CD14-positive monocyte (primary cell): ENCODE data around the gene CDH23. TPM values are rescaled to one million over a fixed set of nuclear protein-coding genes. Genes with fewer than 3 reads are reported as not detected.

Source experiments
- DNase-seq, 3 donors: peaks; one replicate each; pipeline ENCODE4 v3.0.0-alpha.2; 2011 to 2022
- H2AFZ ChIP-seq: 2 replicates; pipeline ENCODE4 v1.6.0; 2012; ENCODE audit warnings: mild to moderate bottlenecking, low read depth, low read length, inconsistent platforms; ENCODE audit not compliant: insufficient read depth, poor library complexity, severe bottlenecking
- H3K27ac ChIP-seq, 2 donors: 1 replicate in 1 of 2; 2 replicates in 1 of 2; pipeline ENCODE4 v1.5.1; 2012 to 2013; ENCODE audit warnings: low read length in 2 of 2, control low read depth in 1 of 2, inconsistent platforms in 1 of 2, low read depth in 1 of 2, mild to moderate bottlenecking in 1 of 2
- H3K27me3 ChIP-seq, 2 donors: one replicate each; pipeline versions ENCODE4 v1.6.0 to v1.6.1; 2011 to 2013; ENCODE audit warnings: low read length in 2 of 2; ENCODE audit not compliant: control insufficient read depth in 2 of 2, insufficient read depth in 2 of 2
- H3K36me3 ChIP-seq, 2 donors: replicated peaks in 1 of 2; 1 replicate in 1 of 2; 2 replicates in 1 of 2; pipeline versions ENCODE4 v1.5.1 to v1.6.1; 2012 to 2013; ENCODE audit warnings: low read length in 2 of 2, control low read depth in 1 of 2, inconsistent platforms in 1 of 2, mild to moderate bottlenecking in 1 of 2; ENCODE audit not compliant: insufficient read depth in 2 of 2, control insufficient read depth in 1 of 2
- H3K4me1 ChIP-seq, 2 donors: 1 replicate in 1 of 2; 2 replicates in 1 of 2; pipeline versions ENCODE4 v1.5.1 to v1.6.1; 2012 to 2013; ENCODE audit warnings: low read length in 2 of 2, control low read depth in 1 of 2, inconsistent platforms in 1 of 2, mild to moderate bottlenecking in 1 of 2, moderate library complexity in 1 of 2; ENCODE audit not compliant: insufficient read depth in 2 of 2, control insufficient read depth in 1 of 2
- H3K4me2 ChIP-seq: replicated peaks from 2 replicates; pipeline ENCODE3; 2012; ENCODE audit warnings: low read length, moderate library complexity, mild to moderate bottlenecking; ENCODE audit not compliant: poor library complexity, severe bottlenecking; ENCODE audit errors: extremely low read depth
- H3K4me3 ChIP-seq, 3 experiments: fragments of 200-600 bp in 1 of 3; sonication (generic) in 1 of 3; replicated peaks in 1 of 3; 1 replicate in 2 of 3; 2 replicates in 1 of 3; pipeline ENCODE4 v1.5.1; 2011 to 2013; ENCODE audit warnings: low read length in 3 of 3, mild to moderate bottlenecking in 3 of 3, control low read depth in 2 of 3, low read depth in 2 of 3, inconsistent platforms in 1 of 3, moderate library complexity in 1 of 3
- H3K79me2 ChIP-seq: 2 replicates; pipeline ENCODE4 v1.6.0; 2012; ENCODE audit warnings: mild to moderate bottlenecking, control low read depth, inconsistent platforms, low read length, moderate library complexity; ENCODE audit not compliant: insufficient read depth
- H3K9ac ChIP-seq: 2 replicates; pipeline ENCODE4 v1.6.0; 2017; ENCODE audit warnings: low read length, mild to moderate bottlenecking; ENCODE audit not compliant: insufficient read depth, poor library complexity, severe bottlenecking
- H3K9me3 ChIP-seq, 2 donors: replicated peaks in 1 of 2; 1 replicate in 1 of 2; 2 replicates in 1 of 2; pipeline versions ENCODE4 v1.5.1 to v1.6.1; 2012 to 2013; ENCODE audit warnings: low read length in 2 of 2, control low read depth in 1 of 2; ENCODE audit not compliant: control insufficient read depth in 1 of 2, insufficient read depth in 1 of 2
- H4K20me1 ChIP-seq: 2 replicates; pipeline ENCODE4 v1.6.0; 2012; ENCODE audit warnings: mild to moderate bottlenecking, low read length, control low read depth, moderate library complexity; ENCODE audit not compliant: insufficient read depth
- H3K27ac Mint-ChIP-seq, 7 donors: one replicate each; pipeline ENCODE4 v1.8.0; 2020; ENCODE audit warnings: mild to moderate bottlenecking in 7 of 7, mixed read lengths in 7 of 7, moderate library complexity in 6 of 7, inconsistent platforms in 2 of 7
- H3K27me3 Mint-ChIP-seq, 3 donors: one replicate each; pipeline ENCODE4 v1.8.0; 2021 to 2022; ENCODE audit warnings: low read depth in 3 of 3, mild to moderate bottlenecking in 3 of 3, mixed read lengths in 3 of 3, moderate library complexity in 3 of 3, inconsistent platforms in 1 of 3
- H3K36me3 Mint-ChIP-seq, 2 donors: one replicate each; pipeline ENCODE4 v1.8.0; 2020; ENCODE audit warnings: mixed read lengths in 2 of 2, inconsistent platforms in 1 of 2, mild to moderate bottlenecking in 1 of 2
- H3K4me1 Mint-ChIP-seq: one replicate; pipeline ENCODE4 v1.8.0; 2020; ENCODE audit warnings: mild to moderate bottlenecking, mixed read lengths
- H3K4me3 Mint-ChIP-seq, 2 donors: one replicate each; pipeline ENCODE4 v1.8.0; 2020; ENCODE audit warnings: mild to moderate bottlenecking in 2 of 2, mixed read lengths in 2 of 2, moderate library complexity in 1 of 2
- H3K9me3 Mint-ChIP-seq, 7 donors: one replicate each; pipeline ENCODE4 v1.8.0; 2020 to 2022; ENCODE audit warnings: mixed read lengths in 7 of 7, mild to moderate bottlenecking in 6 of 7, moderate library complexity in 6 of 7, inconsistent platforms in 2 of 7
- WGBS: methylation state at CpG from one replicate; pipeline ENCODE4 v1.1.5; 2013; ENCODE audit warnings: missing lambda C conversion rate; ENCODE audit not compliant: insufficient coverage; 5-methylcytosine and 5-hydroxymethylcytosine counted together
- intact Hi-C, 2 donors: fragments of 100-400 bp; cut with micrococcal nuclease; formaldehyde crosslinking; loops; one replicate each; pipeline versions ENCODE4 v1.15.0 to v1.15.1; 2023
- polyA plus RNA-seq, 3 donors: library from polyadenylated mRNA; depleted of rRNA in 1 of 3; unstranded in 2 of 3; stranded (reverse) in 1 of 3; fragments of 300-500 nt in 2 of 3; fragments of >200 nt in 1 of 3; fragmentation: Illumina TruSeq in 2 of 3; gene quantifications; 1 replicate in 2 of 3; 2 replicates in 1 of 3; pipeline ENCODE4 v1.2.3, GENCODE V29; 2012 to 2021
- TF ChIP-seq, protein P1 (sequence below): fragments of 200-600 bp; IDR thresholded peaks from one replicate; pipeline ENCODE4 v1.8.0; 2022; ENCODE audit warnings: antibody characterized with exemption, mild to moderate bottlenecking

CDH23 gene
- polyA plus RNA-seq, 3 donors: 8.2 to 36.2 (median 10.5) TPM

DNA sequence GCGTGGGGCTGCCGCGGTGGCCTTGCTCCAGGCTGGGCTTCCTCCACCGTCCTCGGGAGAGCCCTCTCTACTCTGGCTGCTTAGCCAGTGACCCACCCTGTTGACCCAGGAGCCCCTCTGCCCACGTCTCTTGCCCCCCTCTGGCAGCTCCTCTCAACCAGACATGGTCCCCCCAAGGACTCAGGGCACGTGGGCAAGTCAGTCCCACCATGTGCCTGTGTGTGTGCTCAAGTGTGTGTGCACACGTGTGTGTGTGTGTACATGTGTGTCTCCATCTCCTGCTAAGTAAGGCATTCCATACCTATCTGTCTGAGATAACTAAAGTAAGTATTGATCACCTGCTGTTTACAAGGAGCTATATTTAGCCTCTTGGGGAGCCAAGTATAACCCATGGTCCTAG, 221.9 kb downstream of the CDH23 start:
- Mint-ChIP-seq H3K27me3 (peaks cover 0 to 3% (median 3%) of the 10 kb centered on the region in 3 donors), H3K27ac (no peak overlapping the region), H3K4me3 (no peak overlapping the region), H3K9me3 (no peaks in the 10 kb centered on the region), H3K4me1 (peaks cover 36% of the 10 kb centered on the region), H3K36me3 (no peaks in the 10 kb centered on the region)
- peaks cover 28 to 29% of the 10 kb centered on the region in 2 donors for H3K4me1 ChIP-seq
- H3K36me3 ChIP-seq: no peaks in the 10 kb centered on the region
- no peaks in the 10 kb centered on the region for H3K27me3 ChIP-seq
- no peak overlapping the region for H3K9ac ChIP-seq
- no peak overlapping the region for H2AFZ ChIP-seq
- H3K27ac ChIP-seq: no peak overlapping the region
- 97% methylated on average over 5 of the region's 8 CpGs for WGBS
- no peaks in the 10 kb centered on the region for H3K79me2 ChIP-seq
- H3K4me3 ChIP-seq: no peak overlapping the region
- intact Hi-C loops: no loop called here
- no peak for DNase-seq
- no peak overlapping the region for H3K4me2 ChIP-seq
- no peaks in the 10 kb centered on the region for H4K20me1 ChIP-seq
- H3K9me3 ChIP-seq: no peaks in the 10 kb centered on the region
- TF ChIP-seq, protein P1, sequence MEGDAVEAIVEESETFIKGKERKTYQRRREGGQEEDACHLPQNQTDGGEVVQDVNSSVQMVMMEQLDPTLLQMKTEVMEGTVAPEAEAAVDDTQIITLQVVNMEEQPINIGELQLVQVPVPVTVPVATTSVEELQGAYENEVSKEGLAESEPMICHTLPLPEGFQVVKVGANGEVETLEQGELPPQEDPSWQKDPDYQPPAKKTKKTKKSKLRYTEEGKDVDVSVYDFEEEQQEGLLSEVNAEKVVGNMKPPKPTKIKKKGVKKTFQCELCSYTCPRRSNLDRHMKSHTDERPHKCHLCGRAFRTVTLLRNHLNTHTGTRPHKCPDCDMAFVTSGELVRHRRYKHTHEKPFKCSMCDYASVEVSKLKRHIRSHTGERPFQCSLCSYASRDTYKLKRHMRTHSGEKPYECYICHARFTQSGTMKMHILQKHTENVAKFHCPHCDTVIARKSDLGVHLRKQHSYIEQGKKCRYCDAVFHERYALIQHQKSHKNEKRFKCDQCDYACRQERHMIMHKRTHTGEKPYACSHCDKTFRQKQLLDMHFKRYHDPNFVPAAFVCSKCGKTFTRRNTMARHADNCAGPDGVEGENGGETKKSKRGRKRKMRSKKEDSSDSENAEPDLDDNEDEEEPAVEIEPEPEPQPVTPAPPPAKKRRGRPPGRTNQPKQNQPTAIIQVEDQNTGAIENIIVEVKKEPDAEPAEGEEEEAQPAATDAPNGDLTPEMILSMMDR: no peak

DNA sequence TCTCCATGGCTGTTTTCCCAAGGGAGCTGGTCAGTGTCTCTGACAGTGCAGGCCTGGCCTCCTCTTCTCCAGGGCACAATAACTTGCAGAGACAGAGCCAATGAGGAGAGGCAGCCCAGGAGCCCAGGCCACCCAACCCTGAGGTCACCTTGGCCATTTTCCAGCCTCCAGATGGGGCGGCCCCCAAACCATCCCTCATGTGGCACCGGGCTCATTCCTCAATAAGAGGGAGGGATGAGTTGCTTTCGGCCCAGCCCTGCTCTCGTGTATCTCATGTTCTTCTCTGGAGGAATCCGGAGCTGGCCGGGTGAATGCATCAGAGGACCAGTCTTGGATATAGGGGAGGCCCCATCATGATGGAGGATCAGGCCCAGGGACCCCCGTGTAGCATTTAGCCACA, 223.9 kb downstream of the CDH23 start:
- Histone ChIP-seq H3K4me2 (no peak overlapping the region), H3K36me3 (no peaks in the 10 kb centered on the region), H3K27ac (no peak overlapping the region), H3K79me2 (no peaks in the 10 kb centered on the region), H3K9me3 (no peaks in the 10 kb centered on the region), H4K20me1 (no peaks in the 10 kb centered on the region), H3K9ac (no peak overlapping the region), H3K4me1 (peaks cover 20 to 23% of the 10 kb centered on the region in 2 donors), H3K4me3 (no peak overlapping the region), H2AFZ (no peak overlapping the region), H3K27me3 (no peaks in the 10 kb centered on the region)
- H3K36me3 Mint-ChIP-seq: no peaks in the 10 kb centered on the region
- DNase-seq: no peak
- H3K9me3 Mint-ChIP-seq: no peaks in the 10 kb centered on the region
- TF ChIP-seq, protein P1: no peak
- H3K4me1 Mint-ChIP-seq: peaks cover 29% of the 10 kb centered on the region
- 100% methylated on average over 3 of the region's 7 CpGs for WGBS
- H3K27me3 Mint-ChIP-seq: peaks cover 0 to 3% (median 0%) of the 10 kb centered on the region in 3 donors
- no peak overlapping the region for H3K4me3 Mint-ChIP-seq
- peak overlapping the region in 1 of 7 donors; percentile 24 for H3K27ac Mint-ChIP-seq
- intact Hi-C loops: no loop called here
